BLaER1 treated with 17β-estradiol and CSF1 and Interleukin-3, amounts not matched to agents 10 nM and 100 nM (cell line): ENCODE measurements around the gene MRPS15.

ENCODE experiments used
- H3K27ac ChIP-seq, 11 experiments: shearing (Covaris generic); formaldehyde crosslinking; 2 replicates each; pipeline ENCODE4 v1.8.1; 2022
- H3K27me3 ChIP-seq, 11 experiments: shearing (Covaris generic); formaldehyde crosslinking; 2 replicates each; pipeline ENCODE4 v1.8.1; 2022
- H3K36me3 ChIP-seq, 11 experiments: shearing (Covaris generic); formaldehyde crosslinking; 2 replicates each; pipeline ENCODE4 v1.8.1; 2022
- H3K4me1 ChIP-seq, 10 experiments: shearing (Covaris generic); formaldehyde crosslinking; 2 replicates each; pipeline ENCODE4 v1.8.1; 2022
- H3K4me2 ChIP-seq, 11 experiments: shearing (Covaris generic); formaldehyde crosslinking; 2 replicates each; pipeline ENCODE4 v1.8.1; 2022
- H3K4me3 ChIP-seq, 10 experiments: shearing (Covaris generic); formaldehyde crosslinking; 2 replicates each; pipeline ENCODE4 v1.8.1; 2022
- H3K9ac ChIP-seq, 11 experiments: shearing (Covaris generic); formaldehyde crosslinking; 2 replicates each; pipeline ENCODE4 v1.8.1; 2022
- H3K9me3 ChIP-seq, 11 experiments: shearing (Covaris generic); formaldehyde crosslinking; replicated peaks in 1 of 11; 2 replicates each; pipeline ENCODE4 v1.8.1; 2022
- H4K20me1 ChIP-seq, 11 experiments: shearing (Covaris generic); formaldehyde crosslinking; 2 replicates each; pipeline ENCODE4 v1.8.1; 2022
- Cebpa-rat ChIP-seq, 11 experiments: shearing (Covaris generic); IDR thresholded peaks; 2 replicates each; pipeline ENCODE4 v1.8.1; 2022

Gene MRPS15

DNA sequence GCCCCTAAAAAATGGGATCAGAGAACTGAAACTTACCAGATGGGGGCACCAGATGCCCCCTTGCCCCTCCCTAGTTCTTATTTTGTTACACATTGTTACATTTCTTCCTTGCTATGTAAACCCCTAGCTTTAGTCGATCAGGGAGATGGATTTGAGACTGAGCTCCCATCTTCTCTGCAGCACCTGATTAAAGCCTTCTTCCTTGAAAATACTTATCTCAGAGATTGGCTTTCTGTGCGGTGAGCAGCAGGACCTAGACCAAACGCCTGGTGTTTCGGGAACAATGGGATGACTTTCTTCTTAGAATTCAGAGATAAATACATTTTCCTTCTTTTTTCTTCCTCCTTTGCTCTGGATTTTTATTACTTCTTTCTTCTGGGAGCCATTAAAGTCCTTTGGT is 49.8 kb downstream of the MRPS15 start:
- peaks cover 18 to 32% (median 26%) of the 10 kb centered on the region in 11 experiments for H3K9me3 ChIP-seq
- no peaks in the 10 kb centered on the region for H3K4me1 ChIP-seq
- no peak overlapping the region for H3K27ac ChIP-seq
- H3K9ac ChIP-seq, result no peak overlapping the region
- H3K27me3 ChIP-seq, result no peaks in the 10 kb centered on the region; a peak in 2 of 22 replicates
- no peak for TF ChIP-seq Cebpa-rat (IDR thresholded peaks at IDR 0.05)
- H3K4me3 ChIP-seq, result no peak overlapping the region
- H3K36me3 ChIP-seq, result no peaks in the 10 kb centered on the region; a peak in 2 of 22 replicates
- no peak overlapping the region for H3K4me2 ChIP-seq
- no peaks in the 10 kb centered on the region for H4K20me1 ChIP-seq

DNA sequence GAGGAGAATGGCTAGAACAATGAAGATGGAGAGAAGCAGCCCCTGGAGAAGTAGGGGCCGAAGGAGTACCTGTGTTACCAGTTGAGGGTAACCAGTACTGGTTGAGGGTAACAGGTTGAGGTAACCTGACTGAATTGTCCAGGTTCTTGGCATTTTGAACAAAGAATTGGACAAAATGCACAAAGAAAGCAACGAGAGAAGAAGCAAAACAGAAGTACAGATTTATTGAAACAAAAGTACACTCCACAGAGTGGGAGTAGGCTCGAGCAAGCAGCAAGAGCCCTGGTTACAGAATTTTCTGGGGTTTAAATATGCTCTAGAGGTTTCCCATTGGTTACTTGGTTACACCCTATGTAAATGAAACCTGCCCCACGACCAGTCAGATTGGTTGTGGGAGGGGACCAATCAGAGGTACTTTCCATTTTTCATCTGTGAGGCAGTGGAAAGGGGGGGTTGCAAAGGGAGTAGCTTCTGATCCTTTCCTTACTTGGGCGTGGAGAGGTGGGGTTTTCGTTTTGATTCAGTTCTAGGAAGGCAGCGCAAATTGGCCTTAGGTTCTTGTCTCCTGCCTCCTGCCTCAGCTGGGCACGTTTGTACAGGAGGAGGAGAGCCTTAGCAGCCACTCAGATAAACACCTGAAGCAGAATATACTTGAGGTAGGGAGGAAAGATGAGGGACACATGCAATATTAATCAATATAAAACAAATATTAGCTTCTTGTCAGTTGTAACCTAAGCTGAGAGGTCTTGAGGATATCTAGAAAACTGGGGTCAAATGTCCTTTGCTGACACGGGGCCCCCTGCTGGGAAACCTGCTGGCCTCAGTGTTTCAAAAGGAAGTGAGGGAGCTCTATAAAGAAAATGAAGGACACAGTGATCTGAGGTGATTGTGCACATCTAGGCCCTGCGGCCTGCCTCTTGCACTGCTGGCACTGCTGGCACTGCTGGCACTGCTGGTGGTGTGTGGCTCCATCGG is 52.2 kb downstream of the MRPS15 start:
- no peaks in the 10 kb centered on the region for H3K4me1 ChIP-seq
- no peaks in the 10 kb centered on the region; a peak in 2 of 22 replicates for H3K36me3 ChIP-seq
- peaks cover 18 to 32% (median 26%) of the 10 kb centered on the region in 11 experiments for H3K9me3 ChIP-seq
- no peak for TF ChIP-seq Cebpa-rat (IDR thresholded peaks at IDR 0.05)
- H3K27ac ChIP-seq, result no peak overlapping the region
- H3K27me3 ChIP-seq, result no peaks in the 10 kb centered on the region
- H3K4me2 ChIP-seq, result no peak overlapping the region
- no peak overlapping the region for H3K4me3 ChIP-seq
- H3K9ac ChIP-seq, result no peak overlapping the region
- no peaks in the 10 kb centered on the region for H4K20me1 ChIP-seq

DNA sequence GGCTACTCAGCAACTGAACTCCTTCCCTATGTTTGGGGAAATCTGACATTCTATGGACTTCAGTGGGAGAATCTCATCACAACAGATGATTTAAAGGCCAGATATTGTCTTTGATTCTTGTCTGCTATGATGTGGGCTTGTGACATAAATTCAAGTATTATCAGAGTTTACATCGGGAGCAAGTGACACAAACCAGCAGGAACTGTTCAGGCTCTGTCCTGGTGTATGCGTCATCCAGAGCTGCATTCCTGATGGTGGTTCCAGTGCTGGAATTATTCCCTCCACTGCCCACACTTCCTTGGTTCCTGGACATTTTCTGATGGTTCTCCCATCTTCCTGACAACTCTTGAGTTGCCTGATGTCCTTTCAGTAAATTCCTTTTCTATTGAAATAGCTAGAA is 55.7 kb downstream of the MRPS15 start:
- peaks cover 5 to 17% (median 13%) of the 10 kb centered on the region in 11 experiments; a peak in 17 of 22 replicates for H3K9me3 ChIP-seq
- H3K4me2 ChIP-seq, result no peak overlapping the region
- no peak overlapping the region for H3K4me3 ChIP-seq
- no peaks in the 10 kb centered on the region for H3K27me3 ChIP-seq
- no peaks in the 10 kb centered on the region for H4K20me1 ChIP-seq
- no peak for TF ChIP-seq Cebpa-rat (IDR thresholded peaks at IDR 0.05)
- H3K9ac ChIP-seq, result no peak overlapping the region
- H3K36me3 ChIP-seq, result no peaks in the 10 kb centered on the region; a peak in 1 of 22 replicates
- no peaks in the 10 kb centered on the region for H3K4me1 ChIP-seq
- no peak overlapping the region for H3K27ac ChIP-seq

DNA sequence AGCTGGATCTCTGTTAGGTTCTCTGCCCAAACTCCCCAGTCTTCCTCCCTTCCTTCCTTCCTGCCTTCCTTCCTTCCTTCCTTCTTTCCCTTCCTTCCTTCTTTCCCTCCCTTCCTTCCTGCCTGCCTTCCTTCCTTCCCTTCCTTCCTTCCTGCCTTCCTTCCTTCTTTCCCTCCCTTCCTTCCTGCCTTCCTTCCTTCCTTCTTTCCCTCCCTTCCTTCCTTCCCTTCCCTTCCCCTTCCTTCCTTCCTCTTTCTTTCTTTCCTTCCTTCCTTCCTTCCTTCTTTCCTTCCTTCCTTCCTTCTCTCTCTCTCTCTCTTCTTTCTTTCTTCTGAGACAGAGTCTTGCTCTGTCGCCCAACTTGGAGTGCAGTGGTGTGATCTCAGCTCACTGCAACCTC is 57.7 kb downstream of the MRPS15 start:
- Histone ChIP-seq H3K4me1 (0 out of 20 replicates have a peak, but pooled peaks cover 0 to 6% (median 0%) of the 10 kb centered on the region in 10 experiments), H3K9ac (no peak overlapping the region), H3K9me3 (peaks cover 2 to 13% (median 8%) of the 10 kb centered on the region in 11 experiments; a peak in 21 of 22 replicates), H3K4me3 (no peak overlapping the region), H3K36me3 (no peaks in the 10 kb centered on the region; a peak in 1 of 22 replicates), H3K27me3 (no peaks in the 10 kb centered on the region), H4K20me1 (no peaks in the 10 kb centered on the region), H3K27ac (peak overlapping the region in 1 of 11 experiments; percentile 41; a peak in 1 of 22 replicates), H3K4me2 (no peak overlapping the region)
- TF ChIP-seq Cebpa-rat (IDR thresholded peaks at IDR 0.05), result no peak
